NCI-H128 (cell line): ENCODE measurements around the gene SYNE1.

Source experiments
- DNase-seq: peaks from one replicate; lab custom pipeline; 2025; ENCODE audit not compliant: unreplicated experiment; lab: John Stamatoyannopoulos, UW

SYNE1 gene

DNA sequence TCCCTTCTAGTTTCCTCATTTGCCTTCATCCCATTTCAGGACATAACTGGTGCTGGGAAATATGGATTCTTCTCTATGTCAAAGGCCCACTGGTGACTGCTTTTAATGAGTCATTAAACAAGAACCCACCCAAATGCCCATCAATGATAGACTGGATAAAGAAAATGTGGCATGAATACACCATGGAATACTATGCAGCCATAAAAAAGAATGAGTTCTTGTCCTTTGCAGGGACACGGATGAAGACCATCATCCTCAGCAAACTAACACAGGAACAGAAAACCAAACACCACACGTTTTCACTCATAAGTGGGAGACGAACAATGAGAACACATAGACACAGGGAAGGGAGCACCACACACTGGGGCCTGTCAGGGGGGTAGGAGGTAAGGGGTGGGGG, 518.9 kb downstream of the SYNE1 start:
- no peak for DNase-seq

DNA sequence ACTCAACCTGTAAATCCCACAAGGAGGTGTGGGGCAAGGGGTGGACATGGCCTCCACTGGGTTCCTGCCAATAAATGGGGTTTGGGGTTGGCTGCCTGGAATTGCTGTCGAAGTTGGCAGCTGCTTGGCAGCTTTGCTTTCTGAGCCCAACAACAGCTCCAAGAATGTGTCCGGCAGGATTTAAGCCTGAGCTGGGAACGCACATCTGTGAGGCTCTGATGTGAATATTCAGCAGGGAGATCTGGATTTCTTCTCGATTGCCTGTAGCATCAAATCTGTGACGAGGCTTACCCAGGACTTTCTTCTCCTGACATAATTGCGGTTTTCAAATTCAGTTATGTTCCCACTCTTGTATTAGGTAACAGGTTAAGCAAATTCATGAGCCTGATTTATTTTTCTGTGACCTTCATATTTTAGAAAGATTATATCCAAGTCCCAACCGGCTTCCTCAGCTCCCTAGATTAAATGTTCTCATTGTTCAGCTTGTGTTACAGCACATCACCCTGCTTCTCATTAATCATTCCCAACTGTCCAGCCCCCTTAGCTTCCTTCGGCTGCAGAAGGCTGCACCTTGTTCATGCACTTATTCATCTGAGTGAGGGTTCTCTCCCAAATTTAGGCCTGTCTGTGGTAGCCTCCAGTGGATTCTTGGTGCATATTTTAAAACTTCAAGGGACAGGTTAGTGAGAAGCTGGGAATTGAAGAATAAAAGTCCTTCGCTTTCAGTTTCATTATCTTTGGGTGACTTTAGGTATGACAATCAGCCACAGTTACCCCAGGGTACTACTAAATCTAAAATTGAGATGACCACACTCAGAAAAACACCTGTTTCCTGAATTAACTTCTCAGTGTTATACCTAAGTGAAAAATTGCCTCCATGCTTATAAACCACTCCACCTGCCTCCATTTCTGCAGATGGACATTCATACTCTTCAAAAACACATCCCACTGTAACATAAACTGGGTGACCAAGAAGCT, 519.7 kb downstream of the SYNE1 start:
- DNase-seq, result no peak

DNA sequence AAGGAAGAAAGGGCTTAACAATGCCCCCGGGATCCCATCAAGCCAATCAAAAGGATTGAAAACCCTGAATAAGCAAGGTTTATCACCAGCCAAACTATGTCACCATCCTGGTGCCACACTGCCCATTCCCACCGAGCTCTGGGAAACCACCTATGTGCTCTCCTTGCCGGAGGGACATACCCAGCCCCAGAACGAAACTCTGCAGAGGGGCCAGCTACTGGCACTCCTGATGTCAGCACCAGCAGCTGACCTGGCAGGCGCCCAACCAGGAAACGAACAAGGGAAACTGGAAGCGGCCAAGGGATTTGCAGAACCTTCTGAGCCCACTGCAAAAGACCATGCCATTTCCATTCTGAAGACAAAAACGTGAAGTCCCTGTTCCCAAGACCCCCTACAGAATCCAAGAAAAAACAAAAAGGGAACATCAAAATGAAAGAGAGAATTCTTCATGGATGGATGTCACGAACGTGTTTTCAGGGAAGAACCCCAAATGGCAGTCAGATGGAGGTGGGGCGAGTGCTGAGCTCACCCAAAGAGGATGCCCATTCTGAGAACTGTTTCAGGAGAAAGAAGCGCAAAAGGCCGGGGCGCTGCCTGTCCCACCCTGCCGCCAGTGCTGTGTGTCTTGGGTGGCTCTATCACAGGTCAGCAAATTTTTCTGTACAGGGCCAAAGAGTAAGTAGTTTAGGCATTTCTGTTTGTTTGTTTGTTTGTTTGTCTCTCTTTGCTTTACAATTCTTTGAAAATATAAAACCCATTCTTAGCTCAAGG, 524.5 kb downstream of the SYNE1 start:
- DNase-seq, result no peak

DNA sequence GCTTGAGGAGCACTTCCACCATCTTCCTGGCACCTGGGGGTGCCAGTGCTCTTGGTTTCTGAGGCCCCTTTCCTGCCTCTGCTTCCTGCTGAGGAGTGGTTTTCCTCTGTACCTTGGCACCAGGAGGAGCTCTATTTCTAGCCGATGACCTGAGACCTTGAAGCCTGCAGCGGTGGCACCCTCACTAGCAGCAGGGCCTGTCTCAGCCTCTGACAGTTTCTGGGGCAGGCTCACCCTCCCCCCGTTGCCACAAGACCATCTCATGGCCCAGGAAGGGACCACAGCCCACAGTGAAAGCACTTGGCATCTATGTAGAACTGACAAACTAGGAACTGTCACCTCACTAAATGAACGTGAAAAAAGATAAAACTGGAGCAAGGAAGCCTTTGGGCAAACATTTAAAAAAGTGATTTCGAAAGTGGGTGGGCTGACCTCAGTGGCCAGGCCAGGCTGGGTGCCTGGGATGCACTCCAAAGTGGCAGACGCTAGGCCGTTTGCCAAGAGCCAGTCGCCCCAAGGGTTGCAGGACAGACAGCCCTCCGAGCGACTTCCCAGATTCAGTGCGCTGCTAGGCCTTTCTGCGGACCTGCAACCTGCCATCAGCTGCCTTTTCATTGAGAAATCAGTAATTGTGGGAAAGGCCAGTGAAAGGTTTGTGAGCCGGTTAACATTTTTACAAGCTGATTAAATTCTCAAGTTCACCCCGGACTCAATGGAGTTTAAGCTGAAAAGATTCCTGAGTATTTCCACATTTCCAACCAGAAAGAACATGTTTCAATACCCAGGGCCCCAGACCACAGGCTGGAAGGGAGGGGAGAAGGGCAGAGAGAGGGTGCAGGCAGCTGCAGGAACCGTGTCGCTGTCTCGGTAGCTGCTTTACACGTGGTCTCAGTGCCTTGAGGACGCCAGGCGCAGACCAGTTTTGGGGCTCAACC, 526.0 kb downstream of the SYNE1 start:
- DNase-seq, result no peak

GRCh38 chr6:152107973-152108372, 529.2 kb downstream of the SYNE1 start:
- DNase-seq, result no peak

- DNase-seq, result no peak
Observed at GRCh38 chr6:152100183-152100618, 537.0 kb downstream of the SYNE1 start.

DNA sequence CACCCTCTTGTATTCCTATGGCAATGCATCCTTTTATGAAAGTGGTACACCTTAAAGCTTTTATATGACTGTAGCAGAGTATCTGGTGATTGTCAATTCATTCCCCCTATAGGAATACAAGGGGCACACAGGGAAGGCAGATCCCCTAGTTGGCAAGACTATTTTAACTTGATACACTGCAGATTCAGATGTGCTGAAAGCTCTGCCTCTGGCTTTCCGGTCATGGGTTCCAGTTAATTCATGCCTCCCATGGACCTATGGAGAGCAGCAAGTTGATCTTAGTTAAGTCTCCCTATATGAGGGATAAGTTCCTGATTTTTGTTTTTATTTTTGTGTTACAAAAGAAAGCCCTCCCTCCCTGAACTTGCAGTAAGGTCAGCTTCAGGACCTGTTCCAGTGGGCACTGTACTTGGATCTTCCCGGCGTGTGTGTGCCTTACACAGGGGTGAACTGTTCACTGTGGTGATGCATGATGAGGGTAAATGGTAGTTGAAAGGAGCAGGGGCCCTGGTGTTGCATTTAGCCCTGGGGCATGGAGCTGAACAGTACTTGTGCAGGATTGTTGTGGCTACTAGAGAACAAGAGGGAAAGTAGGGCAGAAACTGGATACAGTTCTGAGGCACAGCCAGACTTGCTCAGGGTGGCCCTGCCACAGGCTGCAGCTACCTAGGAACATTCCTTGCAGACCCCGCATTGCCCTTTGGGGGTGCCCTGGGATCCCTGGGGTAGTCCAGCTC, 537.5 kb downstream of the SYNE1 start:
- DNase-seq, result no peak

DNA sequence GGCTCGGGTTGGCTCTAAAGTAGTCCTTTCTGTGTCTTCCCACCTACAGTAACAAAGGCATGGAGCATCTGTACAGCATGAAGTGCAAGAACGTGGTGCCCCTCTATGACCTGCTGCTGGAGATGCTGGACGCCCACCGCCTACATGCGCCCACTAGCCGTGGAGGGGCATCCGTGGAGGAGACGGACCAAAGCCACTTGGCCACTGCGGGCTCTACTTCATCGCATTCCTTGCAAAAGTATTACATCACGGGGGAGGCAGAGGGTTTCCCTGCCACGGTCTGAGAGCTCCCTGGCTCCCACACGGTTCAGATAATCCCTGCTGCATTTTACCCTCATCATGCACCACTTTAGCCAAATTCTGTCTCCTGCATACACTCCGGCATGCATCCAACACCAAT, 538.5 kb downstream of the SYNE1 start:
- DNase-seq, result no peak

DNA sequence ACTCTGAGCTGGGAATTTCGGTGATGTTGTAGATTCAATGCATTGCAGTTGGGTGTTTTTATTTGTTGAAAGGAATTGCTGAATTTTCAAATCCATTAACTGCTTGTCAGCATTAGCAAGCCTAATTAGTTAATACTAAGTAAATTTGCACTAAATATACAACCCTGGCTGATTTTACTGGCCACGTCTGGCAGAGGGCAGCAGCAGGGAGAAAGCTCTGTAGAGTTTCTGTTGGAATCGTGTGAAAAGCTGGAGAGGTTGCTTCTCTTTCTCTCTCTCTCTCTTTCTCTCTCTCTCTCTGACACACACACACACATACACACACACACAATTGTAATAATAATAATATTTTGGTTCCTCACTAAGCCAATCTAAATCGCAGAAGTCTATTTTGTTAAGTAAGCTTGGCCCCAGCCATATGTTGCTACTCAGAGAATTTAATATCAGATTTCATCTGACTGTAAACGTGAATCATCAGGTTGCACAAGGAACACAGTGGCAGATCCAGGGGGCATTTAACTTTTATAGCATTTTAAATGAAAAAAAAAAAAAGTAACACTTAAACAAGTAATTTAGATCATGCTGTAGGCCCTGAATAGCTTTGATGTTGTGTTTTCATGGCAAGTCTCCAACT, 540.2 kb downstream of the SYNE1 start:
- no peak for DNase-seq

GRCh38 chr6:152094992-152095592, 542.1 kb downstream of the SYNE1 start:
- DNase-seq, result no peak

GRCh38 chr6:152094276-152094675, 542.9 kb downstream of the SYNE1 start:
- no peak for DNase-seq

DNA sequence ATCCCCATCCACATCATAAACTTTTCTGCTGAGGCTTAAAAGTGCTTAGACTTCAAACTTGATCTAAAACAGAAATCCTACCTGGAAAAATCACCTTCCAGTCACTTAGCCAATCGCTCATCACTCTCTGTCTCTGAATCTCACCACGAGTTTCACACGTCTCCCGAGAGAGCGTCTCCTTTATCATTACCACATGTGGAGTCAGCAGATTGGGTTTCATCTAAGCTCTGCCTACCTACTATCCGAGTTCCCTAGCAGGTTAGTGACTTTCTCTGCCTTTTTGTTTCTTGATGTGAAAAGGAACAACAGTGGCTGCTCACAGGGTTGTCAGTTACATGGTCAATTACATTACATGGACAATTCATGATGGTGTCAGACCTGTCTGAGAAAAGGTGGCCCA, 543.5 kb downstream of the SYNE1 start:
- DNase-seq, result no peak

GRCh38 chr6:152091851-152092341, 545.3 kb downstream of the SYNE1 start:
- DNase-seq, result no peak

DNA sequence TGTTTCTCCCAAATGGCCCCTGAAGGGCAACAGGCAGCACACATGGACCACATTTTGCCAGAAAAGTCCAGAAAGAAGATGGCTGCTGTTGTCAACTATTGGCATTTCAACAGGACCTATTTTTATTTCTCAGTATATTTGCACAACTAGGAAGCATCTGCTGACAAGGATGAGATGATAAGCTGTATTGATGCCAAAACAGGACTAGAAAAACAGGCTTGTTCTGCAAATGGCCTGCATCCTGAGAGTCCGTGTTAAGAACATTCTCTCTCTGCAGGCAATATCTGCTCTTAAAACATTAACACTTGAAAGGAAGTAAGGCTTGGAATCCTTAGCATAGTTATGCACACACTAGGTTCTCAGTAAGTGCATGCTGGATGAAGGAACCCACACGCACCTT, 546.0 kb downstream of the SYNE1 start:
- DNase-seq, result no peak

DNA sequence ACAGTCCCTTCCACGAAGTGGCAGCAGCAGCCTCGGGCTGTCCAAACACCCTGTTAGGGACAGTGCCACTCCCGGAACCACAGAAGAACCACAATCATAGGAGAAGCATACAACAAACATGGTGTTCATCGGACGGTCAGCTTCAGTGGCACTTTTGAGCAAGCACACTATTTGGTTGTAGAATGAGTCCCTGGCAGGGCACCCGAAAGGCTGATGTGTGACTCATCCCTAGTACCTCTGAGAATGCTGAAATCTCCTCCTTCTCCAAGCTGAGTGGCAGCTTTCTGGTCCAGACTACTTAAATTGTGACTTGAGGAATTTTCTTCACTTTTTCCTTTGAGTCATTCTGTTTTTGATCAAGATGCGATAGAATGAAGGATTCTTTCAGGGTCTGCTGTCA, 547.2 kb downstream of the SYNE1 start:
- DNase-seq, result no peak

- DNase-seq, result no peak
Observed at GRCh38 chr6:152087701-152088100, 549.5 kb downstream of the SYNE1 start.

DNA sequence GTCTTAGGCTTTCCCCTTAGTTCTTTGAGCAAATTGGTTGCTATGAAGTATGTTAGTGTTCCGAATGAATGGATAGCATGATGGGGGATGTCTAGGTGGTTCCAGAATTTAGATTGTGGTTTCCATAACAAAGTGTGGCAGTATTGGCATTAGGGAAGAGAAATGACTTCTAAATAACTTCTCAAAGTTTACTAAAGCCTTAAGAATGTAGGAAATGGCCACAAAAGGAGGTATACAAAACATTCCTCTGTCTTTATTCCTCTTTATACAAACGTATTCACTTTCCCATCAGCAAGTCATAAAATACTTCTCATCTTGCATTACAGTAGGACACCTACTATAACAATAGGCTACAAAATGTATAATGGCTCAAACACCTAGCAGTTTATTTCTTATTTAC, 550.1 kb downstream of the SYNE1 start:
- DNase-seq, result no peak

DNA sequence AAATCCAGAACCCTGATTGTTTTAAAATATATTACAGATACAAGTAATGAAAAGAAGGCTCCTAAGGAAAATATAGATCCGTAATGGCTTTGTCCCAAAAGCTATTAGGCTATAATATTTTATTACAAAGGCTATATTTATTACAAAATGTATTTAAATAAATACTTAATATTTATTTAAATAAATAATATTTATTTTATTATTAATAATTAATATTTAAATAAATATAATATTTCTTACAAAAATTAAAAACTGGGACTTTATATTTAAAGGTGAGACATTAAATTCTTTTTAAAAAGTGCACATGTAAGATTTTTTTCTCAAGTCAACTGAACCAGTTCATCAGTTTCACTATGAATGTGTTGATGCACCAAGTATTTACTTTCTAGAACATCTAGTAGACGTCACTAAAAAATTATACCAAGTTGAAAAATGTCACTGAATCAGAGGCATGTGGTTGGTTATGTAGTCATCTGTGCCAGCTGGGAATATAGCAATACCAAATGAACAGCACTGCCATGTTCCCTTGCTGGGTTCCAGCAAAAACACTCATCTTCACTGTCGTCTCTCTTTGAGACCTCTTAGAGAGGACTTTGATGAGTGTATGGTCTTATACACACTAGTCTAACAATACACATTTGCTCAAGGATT, 550.8 kb downstream of the SYNE1 start:
- no peak for DNase-seq

- no peak for DNase-seq
Observed at GRCh38 chr6:152085451-152085921, 551.7 kb downstream of the SYNE1 start.
